Neuron (in vitro differentiated cells): ENCODE results near the gene PTH1R.

Source experiments
- H2AFZ ChIP-seq: one replicate; pipeline ENCODE4 v1.6.1; 2013; ENCODE audit warnings: low read depth, mild to moderate bottlenecking, inconsistent platforms, low read length, moderate library complexity
- H3K27me3 ChIP-seq: one replicate; pipeline ENCODE4 v1.6.1; 2013; ENCODE audit warnings: low read length; ENCODE audit not compliant: insufficient read depth
- H3K36me3 ChIP-seq: one replicate; pipeline ENCODE4 v1.6.1; 2013; ENCODE audit warnings: low read length; ENCODE audit not compliant: insufficient read depth
- H3K4me1 ChIP-seq: one replicate; pipeline ENCODE4 v1.6.1; 2013; ENCODE audit warnings: low read length; ENCODE audit not compliant: insufficient read depth
- H3K4me3 ChIP-seq: 2 replicates; pipeline ENCODE4 v1.5.1; 2013; ENCODE audit warnings: mild to moderate bottlenecking, low read length, moderate library complexity
- H3K9me3 ChIP-seq: one replicate; pipeline ENCODE4 v1.6.1; 2013; ENCODE audit warnings: low read length

PTH1R gene

DNA sequence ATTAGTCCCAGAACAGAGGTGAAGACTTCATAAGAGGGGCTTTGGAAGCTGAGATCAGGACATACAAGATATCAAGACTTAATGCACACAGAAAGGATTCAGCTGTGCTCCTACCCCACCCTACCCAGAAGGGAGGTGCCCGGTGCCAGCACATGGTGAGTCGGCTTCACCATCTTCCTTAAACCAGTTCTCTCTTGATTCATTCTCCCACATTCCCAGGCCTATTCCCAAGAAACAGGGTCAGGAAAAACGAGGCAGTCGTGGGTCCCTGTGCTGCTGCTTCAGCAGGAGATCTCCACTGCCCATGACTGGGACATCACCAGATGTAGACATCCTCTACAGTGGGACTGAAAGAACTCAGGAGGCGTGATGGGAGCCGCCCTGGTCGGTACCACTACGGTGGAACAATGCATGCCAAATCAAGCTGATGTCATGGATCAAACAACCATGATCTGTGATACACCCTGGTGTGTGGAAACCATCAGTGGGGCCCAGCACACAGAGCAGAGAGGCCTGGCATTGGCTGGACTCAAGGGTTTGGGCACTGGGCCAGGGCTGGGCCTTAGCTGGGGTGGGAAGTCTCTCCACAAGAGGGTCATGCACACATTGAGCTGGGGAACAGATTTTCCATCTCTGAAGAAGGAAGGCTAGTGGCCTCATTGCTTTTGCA lies 57.1 kb downstream of the PTH1R start:
- Histone ChIP-seq H3K4me3 (no peak overlapping the region), H3K27me3 (no peaks in the 10 kb centered on the region), H2AFZ (no peak overlapping the region), H3K9me3 (no peaks in the 10 kb centered on the region), H3K36me3 (peaks cover 41% of the 10 kb centered on the region), H3K4me1 (peaks cover 12% of the 10 kb centered on the region)

DNA sequence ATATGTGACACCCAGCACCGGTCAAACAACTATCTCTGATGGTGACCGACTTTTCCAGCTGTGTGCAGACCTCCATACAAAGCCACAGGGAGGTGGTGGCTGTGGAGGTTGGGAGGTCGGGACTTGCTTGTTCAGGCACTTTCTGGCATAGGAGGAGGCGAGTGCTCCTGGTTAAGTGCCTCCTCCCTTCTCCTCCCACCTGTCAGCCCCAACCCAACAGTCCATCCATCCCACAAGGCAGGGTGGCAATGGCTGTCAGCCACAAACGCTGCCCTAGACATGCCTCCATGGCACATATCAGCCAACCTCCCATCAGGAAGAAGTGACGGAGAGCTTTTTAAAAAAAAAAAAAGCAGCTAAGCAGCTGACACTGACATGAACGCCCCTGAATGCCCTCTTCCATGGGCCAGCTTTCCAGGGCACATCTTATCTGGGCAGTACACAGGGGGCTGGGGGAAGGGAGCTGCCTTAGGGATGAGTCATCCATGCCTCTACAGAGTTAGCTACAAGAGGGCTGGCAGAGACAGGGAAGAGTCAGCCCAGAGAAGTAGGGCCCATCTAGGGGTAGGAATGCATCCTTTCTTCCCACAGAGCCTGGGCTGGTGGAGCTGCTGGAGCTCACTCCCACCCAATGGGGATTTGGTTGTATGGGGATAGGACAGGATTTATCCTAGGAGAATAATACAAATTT lies 57.8 kb downstream of the PTH1R start:
- no peak overlapping the region for H2AFZ ChIP-seq
- no peaks in the 10 kb centered on the region for H3K9me3 ChIP-seq
- no peaks in the 10 kb centered on the region for H3K27me3 ChIP-seq
- peaks cover 46% of the 10 kb centered on the region for H3K36me3 ChIP-seq
- peaks cover 12% of the 10 kb centered on the region for H3K4me1 ChIP-seq
- H3K4me3 ChIP-seq = no peak overlapping the region

GRCh38 chr3:46935989-46936558 lies 58.6 kb downstream of the PTH1R start:
- Histone ChIP-seq H3K4me1 (peaks cover 12% of the 10 kb centered on the region), H3K36me3 (peaks cover 52% of the 10 kb centered on the region), H3K9me3 (no peaks in the 10 kb centered on the region), H2AFZ (no peak overlapping the region), H3K27me3 (no peaks in the 10 kb centered on the region), H3K4me3 (no peak overlapping the region)

DNA sequence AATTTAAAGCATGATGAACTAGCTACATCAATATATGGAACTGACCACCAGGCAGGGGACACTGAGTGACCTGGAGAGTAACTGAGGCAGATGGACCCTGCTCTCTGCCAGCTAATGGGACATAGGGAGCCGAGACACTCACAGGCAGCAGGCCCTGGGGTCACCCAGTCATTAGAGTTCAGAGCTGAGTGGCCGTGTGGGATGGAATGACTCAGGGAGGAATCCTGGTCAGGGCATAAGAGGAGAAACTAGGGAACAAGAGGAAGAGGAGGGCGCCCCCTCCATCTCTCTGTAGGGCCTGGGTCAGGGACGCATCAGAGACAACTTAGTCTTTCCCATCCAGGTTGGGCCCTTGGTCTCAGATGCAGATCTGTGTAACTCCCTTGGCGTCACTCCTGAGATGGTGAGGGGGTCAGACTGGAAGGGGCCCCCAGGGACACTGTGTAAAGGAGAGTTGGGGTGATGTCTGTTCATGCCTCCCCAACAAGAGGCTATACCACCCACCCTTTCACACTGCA lies 59.3 kb downstream of the PTH1R start:
- no peaks in the 10 kb centered on the region for H3K9me3 ChIP-seq
- H3K4me1 ChIP-seq = peaks cover 12% of the 10 kb centered on the region
- no peak overlapping the region for H2AFZ ChIP-seq
- no peak overlapping the region for H3K4me3 ChIP-seq
- H3K36me3 ChIP-seq = peaks cover 56% of the 10 kb centered on the region
- no peaks in the 10 kb centered on the region for H3K27me3 ChIP-seq

- Histone ChIP-seq H3K9me3 (no peaks in the 10 kb centered on the region), H3K27me3 (no peaks in the 10 kb centered on the region), H3K36me3 (peaks cover 60% of the 10 kb centered on the region), H3K4me3 (no peak overlapping the region), H3K4me1 (peaks cover 12% of the 10 kb centered on the region), H2AFZ (no peak overlapping the region)
These were observed 60.6 kb downstream of the PTH1R start for GRCh38 chr3:46938118-46938517.

DNA sequence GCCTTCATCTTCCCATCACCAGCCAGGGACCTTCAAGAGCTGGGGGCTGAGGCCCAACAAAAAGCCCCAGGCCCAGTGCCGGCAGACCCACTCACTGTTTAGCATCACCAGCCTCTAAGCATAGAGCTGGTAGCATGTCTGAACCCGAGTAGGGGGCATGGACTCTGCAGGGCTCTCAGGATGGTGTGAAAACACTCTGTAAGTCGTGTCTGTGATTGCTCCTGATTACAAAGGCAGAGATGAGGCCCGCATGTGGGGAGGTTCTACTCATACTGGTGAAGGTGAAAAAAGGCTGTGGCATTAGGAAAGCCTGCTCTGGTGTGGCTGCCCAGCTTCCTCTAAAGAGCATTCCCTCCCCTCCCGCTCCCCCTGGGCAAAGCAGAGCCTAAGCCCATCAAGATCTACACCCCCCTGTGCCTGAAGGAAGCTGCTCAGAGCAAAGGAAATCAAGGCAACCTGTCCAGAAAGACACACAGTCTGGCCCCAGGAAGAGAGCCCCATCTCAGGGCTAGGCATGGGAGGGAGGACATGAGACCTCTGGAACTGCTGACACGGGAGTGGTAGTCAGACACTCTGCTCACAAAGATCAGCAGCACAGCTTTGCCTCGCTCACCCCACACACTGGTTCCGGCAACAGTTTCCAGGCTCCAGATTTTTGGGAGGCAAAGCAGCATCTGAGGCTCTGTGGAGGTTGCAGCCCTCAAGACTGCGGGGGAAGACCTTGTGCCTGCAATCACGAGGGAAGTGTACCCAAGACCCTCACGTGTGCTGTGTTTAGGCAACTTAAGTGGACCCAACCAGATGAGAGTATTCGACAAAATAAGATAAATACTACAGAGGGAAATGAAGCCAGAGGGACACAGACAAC lies 62.3 kb downstream of the PTH1R start:
- Histone ChIP-seq H2AFZ (no peak overlapping the region), H3K9me3 (no peaks in the 10 kb centered on the region), H3K36me3 (peaks cover 56% of the 10 kb centered on the region), H3K4me3 (no peak overlapping the region), H3K4me1 (peaks cover 12% of the 10 kb centered on the region), H3K27me3 (no peaks in the 10 kb centered on the region)

- peaks cover 47% of the 10 kb centered on the region for H3K36me3 ChIP-seq
- no peaks in the 10 kb centered on the region for H3K27me3 ChIP-seq
- no peaks in the 10 kb centered on the region for H3K4me1 ChIP-seq
- no peak overlapping the region for H2AFZ ChIP-seq
- H3K9me3 ChIP-seq = peaks cover 6% of the 10 kb centered on the region
- H3K4me3 ChIP-seq = no peak overlapping the region
These were observed 64.6 kb downstream of the PTH1R start for GRCh38 chr3:46942076-46942475.

GRCh38 chr3:46942481-46943236 lies 65.1 kb downstream of the PTH1R start:
- Histone ChIP-seq H3K36me3 (peaks cover 47% of the 10 kb centered on the region), H3K4me1 (no peaks in the 10 kb centered on the region), H3K9me3 (peaks cover 9% of the 10 kb centered on the region), H3K4me3 (no peak overlapping the region), H3K27me3 (no peaks in the 10 kb centered on the region), H2AFZ (no peak overlapping the region)

- Histone ChIP-seq H2AFZ (no peak overlapping the region), H3K36me3 (peaks cover 48% of the 10 kb centered on the region), H3K4me1 (no peaks in the 10 kb centered on the region), H3K9me3 (peaks cover 9% of the 10 kb centered on the region), H3K4me3 (no peak overlapping the region), H3K27me3 (no peaks in the 10 kb centered on the region)
These were observed 66.0 kb downstream of the PTH1R start for GRCh38 chr3:46943237-46944187.

- no peaks in the 10 kb centered on the region for H3K4me1 ChIP-seq
- peaks cover 9% of the 10 kb centered on the region for H3K9me3 ChIP-seq
- H2AFZ ChIP-seq = no peak overlapping the region
- no peak overlapping the region for H3K4me3 ChIP-seq
- H3K36me3 ChIP-seq = peaks cover 41% of the 10 kb centered on the region
- no peaks in the 10 kb centered on the region for H3K27me3 ChIP-seq
These were observed 66.7 kb downstream of the PTH1R start for GRCh38 chr3:46944191-46944590.

GRCh38 chr3:46946416-46946815 lies 68.9 kb downstream of the PTH1R start:
- peaks cover 9% of the 10 kb centered on the region for H3K9me3 ChIP-seq
- H2AFZ ChIP-seq = no peak overlapping the region
- no peaks in the 10 kb centered on the region for H3K27me3 ChIP-seq
- peaks cover 25% of the 10 kb centered on the region for H3K36me3 ChIP-seq
- H3K4me3 ChIP-seq = no peak overlapping the region
- H3K4me1 ChIP-seq = no peaks in the 10 kb centered on the region
